Endothelial cell of umbilical vein (primary cell): Measurements from ENCODE around the gene IL36B. TPM values are rescaled to one million over a fixed set of nuclear protein-coding genes. Genes with fewer than 3 reads are reported as not detected.

Experiments
- BruUV-seq: library from RNA; stranded (reverse); fragments of 400-500 nt; replicated peaks from 2 replicates; lab custom pipeline; 2021; lab: Mats Ljungman, UMichigan
- CTCF ChIA-PET: fragments of 300-600, 350-600 bp; sonication (Branson Sonifier 250); formaldehyde crosslinking; loops from one replicate; lab custom pipeline; 2021; ENCODE audit warnings: antibody characterized with exemption, inconsistent platforms; lab: Charles Lee
- POLR2A ChIA-PET: fragments of 300-600, 350-600 bp; sonication (Branson Sonifier 250); formaldehyde crosslinking; loops from one replicate; lab custom pipeline; 2021; ENCODE audit warnings: antibody characterized with exemption, inconsistent platforms; lab: Charles Lee
- DNase-seq: peaks from one replicate; pipeline ENCODE4 v3.0.0-alpha.2; 2011; ENCODE audit warnings: low read depth, low spot score
- FAIRE-seq: peaks from 2 replicates; lab custom pipeline; 2011; peaks lifted over from hg19 to GRCh38; lab: Jason Lieb, UNC
- H2AFZ ChIP-seq: 2 replicates; pipeline ENCODE4 v1.6.0; 2012; ENCODE audit warnings: low read depth, low read length, control low read depth, inconsistent platforms
- H3K27ac ChIP-seq: 2 replicates; pipeline ENCODE4 v1.5.1; 2011; ENCODE audit warnings: low read depth, mild to moderate bottlenecking, control low read depth, low read length, moderate library complexity; ENCODE audit not compliant: insufficient read depth
- H3K27me3 ChIP-seq, 2 experiments: 2 replicates each; pipeline versions ENCODE4 v1.6.0 to v1.6.1; 2011; ENCODE audit warnings: low read length in 2 of 2, mixed read lengths in 1 of 2; ENCODE audit not compliant: control insufficient read depth in 2 of 2, insufficient read depth in 2 of 2
- H3K36me3 ChIP-seq, 2 experiments: 2 replicates in 1 of 2; 3 replicates in 1 of 2; pipeline ENCODE4 v1.5.1; 2011; ENCODE audit warnings: low read length in 2 of 2, mild to moderate bottlenecking in 1 of 2, moderate library complexity in 1 of 2; ENCODE audit not compliant: control insufficient read depth in 2 of 2, insufficient read depth in 2 of 2; ENCODE audit errors: extremely low read depth in 1 of 2
- H3K4me1 ChIP-seq: 3 replicates; pipeline ENCODE4 v1.5.1; 2011; ENCODE audit warnings: mild to moderate bottlenecking, low read length; ENCODE audit not compliant: control insufficient read depth, insufficient read depth; ENCODE audit errors: extremely low read depth
- H3K4me2 ChIP-seq: 2 replicates; pipeline ENCODE4 v1.6.1; 2011; ENCODE audit warnings: low read length, control low read depth, mixed read lengths; ENCODE audit not compliant: insufficient read depth
- H3K4me3 ChIP-seq, 3 experiments: fragments of 200-600 bp in 1 of 3; sonication (generic), shearing (Covaris generic) in 1 of 3; replicated peaks in 1 of 3; 2 replicates each; pipeline ENCODE4 v1.5.1; 2011 to 2016; ENCODE audit warnings: control low read depth in 3 of 3, low read length in 3 of 3, mild to moderate bottlenecking in 2 of 3, inconsistent platforms in 1 of 3, low read depth in 1 of 3, moderate library complexity in 1 of 3; ENCODE audit not compliant: insufficient read depth in 1 of 3
- H3K79me2 ChIP-seq: 2 replicates; pipeline ENCODE4 v1.6.0; 2012; ENCODE audit warnings: low read length, inconsistent platforms; ENCODE audit not compliant: control insufficient read depth, insufficient read depth
- H3K9ac ChIP-seq: replicated peaks from 2 replicates; pipeline ENCODE3; 2011; ENCODE audit warnings: low read length, control low read depth; ENCODE audit not compliant: insufficient read depth; ENCODE audit errors: extremely low read depth
- H3K9me1 ChIP-seq: replicated peaks from 3 replicates; pipeline ENCODE4 v1.6.0; 2011; ENCODE audit warnings: mild to moderate bottlenecking, low read length; ENCODE audit not compliant: control insufficient read depth, insufficient read depth; ENCODE audit errors: extremely low read depth
- H3K9me3 ChIP-seq: replicated peaks from 2 replicates; pipeline ENCODE4 v1.5.1; 2012; ENCODE audit warnings: low read length, inconsistent platforms; ENCODE audit not compliant: control insufficient read depth, insufficient read depth
- H4K20me1 ChIP-seq: replicated peaks from 2 replicates; pipeline ENCODE3; 2011; ENCODE audit warnings: mild to moderate bottlenecking, low read length; ENCODE audit not compliant: control insufficient read depth, insufficient read depth; ENCODE audit errors: extremely low read depth
- EZH2 ChIP-seq: IDR thresholded peaks from 2 replicates; pipeline ENCODE4 v1.6.1; 2012; ENCODE audit warnings: borderline replicate concordance, low read depth, mild to moderate bottlenecking, moderate library complexity, low read length, inconsistent platforms; ENCODE audit not compliant: severe bottlenecking
- FOS ChIP-seq: IDR thresholded peaks from 2 replicates; pipeline ENCODE4 v1.6.1; 2011; ENCODE audit warnings: mild to moderate bottlenecking, low read length, moderate library complexity, borderline replicate concordance; ENCODE audit not compliant: insufficient read depth
- GATA2 ChIP-seq: IDR thresholded peaks from 2 replicates; pipeline ENCODE4 v1.7.0; 2011; ENCODE audit warnings: low read depth, mild to moderate bottlenecking, moderate library complexity, mixed read lengths, low read length; ENCODE audit not compliant: insufficient read length, insufficient read depth
- JUN ChIP-seq: IDR thresholded peaks from 2 replicates; pipeline ENCODE4 v1.6.1; 2011; ENCODE audit warnings: borderline replicate concordance, low read depth; ENCODE audit not compliant: insufficient read length, insufficient read depth
- MYC ChIP-seq: IDR thresholded peaks from one replicate; pipeline ENCODE4 v1.6.1; 2011; ENCODE audit warnings: mild to moderate bottlenecking, low read depth, low read length
- POLR2A ChIP-seq: IDR thresholded peaks from 2 replicates; pipeline ENCODE4 v1.6.1; 2012; ENCODE audit warnings: low read depth, mild to moderate bottlenecking, control low read depth, low read length
- POLR2AphosphoS5 ChIP-seq: IDR thresholded peaks from 2 replicates; pipeline ENCODE4 v1.6.1; 2012; ENCODE audit warnings: low read depth, mild to moderate bottlenecking, control low read depth, low read length, moderate library complexity; ENCODE audit not compliant: insufficient read depth
- dilution Hi-C: fragments of 300-500 bp; cut with MboI; formaldehyde crosslinking; loops from one replicate; pipeline ENCODE4 v1.15.0; 2019; ENCODE audit warnings: low sequenced_read_pairs; ENCODE audit not compliant: extremely low pct_ligation_motif_present
- intact Hi-C: fragments of 100-400 bp; cut with micrococcal nuclease; formaldehyde crosslinking; loops from one replicate; pipeline ENCODE4 v1.10.0; 2022
- polyA plus RNA-seq, 4 experiments: library from polyadenylated mRNA; depleted of rRNA in 3 of 4; stranded (reverse) in 3 of 4; unstranded in 1 of 4; fragments of >200 nt; gene quantifications; 2 replicates each; pipeline versions ENCODE4 v1.2.1 to v1.2.3, GENCODE V29; 2011 to 2012; ENCODE audit warnings: missing spikeins in 1 of 4
- total RNA-seq: library from RNA; stranded (reverse); gene quantifications from 2 replicates; pipeline ENCODE4 v1.2.3, GENCODE V29; 2021
- TF ChIP-seq, protein P1 (sequence below), 2 donors: IDR thresholded peaks; 1 replicate in 1 of 2; 2 replicates in 1 of 2; pipeline ENCODE4 v1.5.1; 2011; ENCODE audit warnings: low read length in 2 of 2, mild to moderate bottlenecking in 2 of 2, moderate library complexity in 2 of 2, control low read depth in 1 of 2, inconsistent platforms in 1 of 2, low read depth in 1 of 2; ENCODE audit not compliant: insufficient read depth in 1 of 2; ENCODE audit errors: extremely low read depth in 1 of 2
- TF ChIP-seq, protein P2 (sequence below): IDR thresholded peaks from 2 replicates; pipeline ENCODE4 v1.6.1; 2011; ENCODE audit not compliant: insufficient read depth, insufficient read length

IL36B gene
- total and polyA plus RNA-seq, 2 donors (not counting 3 experiments of a cell fraction or from before 2014, with no cell fraction given): not detected

DNA sequence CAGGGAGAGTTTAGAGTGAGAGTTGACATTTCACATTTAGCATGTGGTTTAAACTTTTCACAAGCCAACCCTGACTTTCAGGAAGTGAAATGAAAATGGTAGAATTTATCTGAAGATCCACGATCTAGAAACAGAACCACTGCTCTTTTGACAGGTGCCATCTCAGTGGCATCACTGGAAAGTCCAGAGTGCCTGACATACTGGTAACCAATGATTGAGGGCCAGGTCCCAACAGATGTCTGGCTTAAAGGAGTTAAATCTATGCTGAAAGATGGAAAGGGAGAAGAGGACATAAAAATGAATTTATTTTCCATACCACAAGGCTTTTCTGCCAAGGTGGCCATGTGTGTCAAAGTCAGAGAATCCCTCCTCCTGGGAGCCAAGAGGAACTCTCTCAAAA, 72.1 kb downstream of the IL36B start:
- no TSS peak for BruUV-seq
- Histone ChIP-seq H3K4me2 (no peak overlapping the region), H3K9me1 (no peaks in the 10 kb centered on the region), H3K4me1 (no peaks in the 10 kb centered on the region), H4K20me1 (no peaks in the 10 kb centered on the region), H3K9me3 (no peaks in the 10 kb centered on the region), H3K4me3 (no peak overlapping the region), H3K27me3 (peaks cover 0 to 8% of the 10 kb centered on the region in 2 experiments), H3K79me2 (no peaks in the 10 kb centered on the region), H3K9ac (no peak overlapping the region), H3K36me3 (no peaks in the 10 kb centered on the region), H3K27ac (no peak overlapping the region), H2AFZ (no peak overlapping the region)
- TF ChIP-seq EZH2: no peak
- TF ChIP-seq, protein P1, sequence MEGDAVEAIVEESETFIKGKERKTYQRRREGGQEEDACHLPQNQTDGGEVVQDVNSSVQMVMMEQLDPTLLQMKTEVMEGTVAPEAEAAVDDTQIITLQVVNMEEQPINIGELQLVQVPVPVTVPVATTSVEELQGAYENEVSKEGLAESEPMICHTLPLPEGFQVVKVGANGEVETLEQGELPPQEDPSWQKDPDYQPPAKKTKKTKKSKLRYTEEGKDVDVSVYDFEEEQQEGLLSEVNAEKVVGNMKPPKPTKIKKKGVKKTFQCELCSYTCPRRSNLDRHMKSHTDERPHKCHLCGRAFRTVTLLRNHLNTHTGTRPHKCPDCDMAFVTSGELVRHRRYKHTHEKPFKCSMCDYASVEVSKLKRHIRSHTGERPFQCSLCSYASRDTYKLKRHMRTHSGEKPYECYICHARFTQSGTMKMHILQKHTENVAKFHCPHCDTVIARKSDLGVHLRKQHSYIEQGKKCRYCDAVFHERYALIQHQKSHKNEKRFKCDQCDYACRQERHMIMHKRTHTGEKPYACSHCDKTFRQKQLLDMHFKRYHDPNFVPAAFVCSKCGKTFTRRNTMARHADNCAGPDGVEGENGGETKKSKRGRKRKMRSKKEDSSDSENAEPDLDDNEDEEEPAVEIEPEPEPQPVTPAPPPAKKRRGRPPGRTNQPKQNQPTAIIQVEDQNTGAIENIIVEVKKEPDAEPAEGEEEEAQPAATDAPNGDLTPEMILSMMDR (IDR thresholded peaks at IDR 0.05; ENCODE audit: extremely low read depth in 1 of 2, insufficient read depth in 1 of 2, low read depth in 1 of 2, low read length in 2 of 2): no peak
- TF ChIP-seq JUN: no peak
- no peak for TF ChIP-seq MYC
- no peak for TF ChIP-seq POLR2AphosphoS5
- no peak for TF ChIP-seq GATA2
- TF ChIP-seq, protein P2, sequence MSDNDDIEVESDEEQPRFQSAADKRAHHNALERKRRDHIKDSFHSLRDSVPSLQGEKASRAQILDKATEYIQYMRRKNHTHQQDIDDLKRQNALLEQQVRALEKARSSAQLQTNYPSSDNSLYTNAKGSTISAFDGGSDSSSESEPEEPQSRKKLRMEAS: no peak
- TF ChIP-seq POLR2A: no peak
- no peak for TF ChIP-seq FOS
- ChIA-PET CTCF (no interaction called here), POLR2A (no interaction called here)
- intact Hi-C loops (no loop called here), dilution Hi-C loops (no loop called here)
- FAIRE-seq (peak; percentile 24), DNase-seq (no peak)
